Effector memory CD8-positive, alpha-beta T cell (primary cell): Measurements from ENCODE around the gene CCDC137.

Experiments used
- ATAC-seq: fragments of 150-1000 bp; cut with Tn5 transposase; replicated peaks from 2 replicates; pipeline ENCODE4 v1.10.0; 2021; ENCODE audit warnings: mild to moderate bottlenecking, moderate library complexity
- DNase-seq, 3 experiments: peaks; one replicate each; pipeline ENCODE4 v3.0.0; 2021
- H3K27ac Mint-ChIP-seq, 2 donors: one replicate each; pipeline ENCODE4 v1.8.0; 2022; ENCODE audit warnings: mild to moderate bottlenecking in 2 of 2, mixed read lengths in 2 of 2, moderate library complexity in 2 of 2
- H3K27me3 Mint-ChIP-seq, 2 donors: one replicate each; pipeline ENCODE4 v1.8.0; 2022; ENCODE audit warnings: mixed read lengths in 2 of 2
- H3K36me3 Mint-ChIP-seq: one replicate; pipeline ENCODE4 v1.8.0; 2022; ENCODE audit warnings: mild to moderate bottlenecking, moderate library complexity, mixed read lengths; ENCODE audit not compliant: insufficient read depth
- H3K4me1 Mint-ChIP-seq, 2 donors: one replicate each; pipeline ENCODE4 v1.8.0; 2022; ENCODE audit warnings: low read depth in 2 of 2, mixed read lengths in 2 of 2
- H3K4me3 Mint-ChIP-seq, 2 donors: one replicate each; pipeline ENCODE4 v1.8.0; 2022; ENCODE audit warnings: mild to moderate bottlenecking in 2 of 2, mixed read lengths in 2 of 2, moderate library complexity in 2 of 2
- H3K9me3 Mint-ChIP-seq, 2 donors: one replicate each; pipeline ENCODE4 v1.8.0; 2022; ENCODE audit warnings: mixed read lengths in 2 of 2

Gene CCDC137

DNA sequence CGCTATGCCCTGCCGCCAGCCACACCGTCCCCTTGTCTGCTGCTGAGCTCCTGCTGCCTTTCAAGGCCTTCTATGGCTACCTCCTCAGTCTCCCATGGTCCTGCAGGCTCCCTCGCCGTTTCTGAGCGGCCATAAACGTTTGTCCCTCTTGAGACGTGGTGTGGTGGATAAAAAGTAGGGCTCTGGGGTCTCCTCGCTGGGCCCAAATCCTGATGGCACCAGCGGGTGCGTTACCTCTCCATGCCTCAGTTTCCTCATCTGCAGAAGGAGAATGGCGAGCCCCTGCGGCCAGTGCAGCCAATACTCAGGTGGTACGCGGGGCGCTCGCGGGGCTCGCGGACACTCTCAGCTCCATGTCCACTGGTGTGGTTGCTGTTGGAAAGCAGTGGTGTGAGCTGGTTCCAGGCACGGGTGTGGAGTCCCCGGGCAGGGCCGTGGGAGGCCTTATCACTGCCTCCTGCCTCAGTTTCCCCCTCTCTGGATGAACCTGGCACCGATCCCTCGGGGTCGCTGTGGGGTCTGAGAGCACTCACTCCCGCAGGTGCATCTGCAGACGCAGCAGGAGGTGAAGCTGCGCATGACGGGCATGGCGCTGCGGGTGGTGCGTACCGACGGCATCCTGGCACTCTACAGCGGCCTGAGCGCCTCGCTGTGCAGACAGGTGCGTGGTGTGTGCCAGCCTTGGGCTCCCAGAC, 48.0 kb downstream of the CCDC137 start:
- H3K27ac Mint-ChIP-seq = no peak overlapping the region
- no peak for ATAC-seq

DNA sequence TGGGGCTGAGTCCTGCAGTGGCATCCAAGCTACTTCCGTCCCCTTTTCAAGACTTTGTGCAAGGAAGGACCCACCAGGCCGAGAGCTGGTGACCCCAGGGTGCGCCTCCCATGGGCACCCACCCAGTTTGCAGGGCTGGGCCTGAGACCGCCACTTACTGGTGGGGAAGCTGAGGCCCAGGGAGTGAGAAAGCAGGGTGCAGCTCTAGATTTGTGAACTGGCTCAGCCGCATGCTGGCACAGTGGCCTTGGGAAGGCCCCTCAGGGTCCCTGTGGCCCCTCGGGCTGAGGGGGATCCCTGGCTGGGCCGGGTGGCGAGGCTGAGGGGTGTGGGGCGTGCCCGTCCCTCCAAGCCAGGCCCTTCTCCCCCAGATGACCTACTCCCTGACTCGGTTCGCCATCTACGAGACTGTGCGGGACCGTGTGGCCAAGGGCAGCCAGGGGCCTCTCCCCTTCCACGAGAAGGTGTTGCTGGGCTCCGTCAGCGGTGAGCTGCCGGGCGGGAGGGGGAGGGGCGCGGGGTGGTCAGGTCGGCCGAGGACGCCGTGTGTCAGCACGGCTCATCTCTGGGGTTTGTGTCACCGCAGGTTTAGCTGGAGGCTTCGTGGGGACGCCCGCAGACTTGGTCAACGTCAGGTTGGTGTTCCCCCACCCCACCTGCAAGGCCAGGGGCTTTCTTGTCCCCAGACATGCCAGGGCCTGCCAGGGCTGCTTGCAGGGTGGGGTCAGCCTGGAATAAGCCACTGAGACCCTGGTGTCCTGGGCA, 48.8 kb downstream of the CCDC137 start:
- H3K27me3 Mint-ChIP-seq = no peaks in the 10 kb centered on the region
- H3K4me1 Mint-ChIP-seq = peaks cover 4 to 10% of the 10 kb centered on the region in 2 donors
- ATAC-seq = no peak
- H3K27ac Mint-ChIP-seq = no peak overlapping the region
- H3K9me3 Mint-ChIP-seq = no peaks in the 10 kb centered on the region
- no peak for DNase-seq
- peaks cover 10% of the 10 kb centered on the region for H3K36me3 Mint-ChIP-seq
- H3K4me3 Mint-ChIP-seq = no peak overlapping the region

More for the DNA sequence above, 48.0 kb downstream of the CCDC137 start:
- Mint-ChIP-seq H3K9me3 (no peaks in the 10 kb centered on the region), H3K4me3 (no peak overlapping the region), H3K27me3 (no peaks in the 10 kb centered on the region), H3K4me1 (peaks cover 4 to 10% of the 10 kb centered on the region in 2 donors), H3K36me3 (peaks cover 8% of the 10 kb centered on the region)
- DNase-seq = no peak

DNA sequence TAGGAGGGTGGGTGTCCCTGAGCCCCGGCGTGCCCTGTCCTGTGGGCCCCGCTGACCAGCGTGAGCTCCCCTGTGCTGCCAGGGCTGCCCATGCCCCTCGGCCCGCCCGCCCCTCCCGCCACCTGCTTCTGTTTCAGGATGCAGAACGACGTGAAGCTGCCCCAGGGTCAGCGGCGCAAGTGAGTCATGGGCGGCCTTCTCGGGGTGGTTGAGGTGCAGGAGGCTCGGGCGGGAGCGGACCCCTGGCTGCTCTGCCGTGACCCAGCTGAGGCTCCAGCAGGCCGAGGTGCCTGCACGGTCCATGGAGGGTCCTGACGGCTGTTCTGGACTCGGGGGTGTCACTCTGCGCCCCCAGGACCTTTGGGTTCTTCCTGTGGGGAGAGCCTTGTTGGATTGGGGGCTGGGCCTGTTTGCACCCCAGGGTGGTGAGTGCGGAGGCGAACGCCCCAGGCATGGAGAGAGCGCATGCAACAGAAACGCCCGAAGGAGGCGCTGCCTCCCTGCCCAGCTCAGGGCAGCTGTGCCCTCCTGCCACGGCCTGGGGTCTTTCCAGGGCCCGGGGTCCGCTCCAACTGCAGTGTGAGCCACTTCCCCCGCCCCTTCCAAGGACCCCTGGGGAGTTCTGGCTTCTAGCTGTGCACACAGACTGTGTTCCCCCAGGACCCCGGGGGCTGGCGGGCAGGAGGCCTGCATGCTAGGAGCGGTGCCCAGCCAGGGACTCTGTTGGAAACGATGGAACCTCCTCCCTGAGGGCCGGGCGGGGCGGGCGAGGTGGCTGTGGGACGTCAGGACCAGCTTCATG, 49.5 kb downstream of the CCDC137 start:
- Mint-ChIP-seq H3K27me3 (no peaks in the 10 kb centered on the region), H3K36me3 (peaks cover 10% of the 10 kb centered on the region), H3K4me1 (peaks cover 4 to 5% of the 10 kb centered on the region in 2 donors), H3K27ac (no peak overlapping the region), H3K9me3 (no peaks in the 10 kb centered on the region), H3K4me3 (no peak overlapping the region)
- no peak for DNase-seq
- no peak for ATAC-seq

DNA sequence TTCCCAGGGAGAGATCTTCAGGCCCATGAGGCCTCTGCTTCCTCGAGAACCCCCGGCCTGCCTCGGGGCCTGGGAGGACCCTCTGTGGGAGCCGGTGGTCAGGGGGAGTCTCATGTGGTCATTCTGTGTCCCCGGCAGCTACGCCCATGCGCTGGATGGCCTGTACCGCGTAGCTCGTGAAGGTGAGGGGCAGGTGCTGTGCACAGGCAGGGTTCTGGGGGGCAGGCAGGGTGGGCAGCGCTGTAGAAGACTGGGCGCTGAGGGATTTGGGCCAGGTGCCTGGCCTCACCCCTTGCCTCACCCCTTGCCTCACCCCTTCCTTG, 50.1 kb downstream of the CCDC137 start:
- no peaks in the 10 kb centered on the region for H3K9me3 Mint-ChIP-seq
- H3K27ac Mint-ChIP-seq = no peak overlapping the region
- no peaks in the 10 kb centered on the region for H3K27me3 Mint-ChIP-seq
- DNase-seq (no peak), ATAC-seq (no peak)
- peaks cover 4 to 5% of the 10 kb centered on the region in 2 donors for H3K4me1 Mint-ChIP-seq
- peaks cover 5% of the 10 kb centered on the region for H3K36me3 Mint-ChIP-seq
- no peak overlapping the region for H3K4me3 Mint-ChIP-seq

DNA sequence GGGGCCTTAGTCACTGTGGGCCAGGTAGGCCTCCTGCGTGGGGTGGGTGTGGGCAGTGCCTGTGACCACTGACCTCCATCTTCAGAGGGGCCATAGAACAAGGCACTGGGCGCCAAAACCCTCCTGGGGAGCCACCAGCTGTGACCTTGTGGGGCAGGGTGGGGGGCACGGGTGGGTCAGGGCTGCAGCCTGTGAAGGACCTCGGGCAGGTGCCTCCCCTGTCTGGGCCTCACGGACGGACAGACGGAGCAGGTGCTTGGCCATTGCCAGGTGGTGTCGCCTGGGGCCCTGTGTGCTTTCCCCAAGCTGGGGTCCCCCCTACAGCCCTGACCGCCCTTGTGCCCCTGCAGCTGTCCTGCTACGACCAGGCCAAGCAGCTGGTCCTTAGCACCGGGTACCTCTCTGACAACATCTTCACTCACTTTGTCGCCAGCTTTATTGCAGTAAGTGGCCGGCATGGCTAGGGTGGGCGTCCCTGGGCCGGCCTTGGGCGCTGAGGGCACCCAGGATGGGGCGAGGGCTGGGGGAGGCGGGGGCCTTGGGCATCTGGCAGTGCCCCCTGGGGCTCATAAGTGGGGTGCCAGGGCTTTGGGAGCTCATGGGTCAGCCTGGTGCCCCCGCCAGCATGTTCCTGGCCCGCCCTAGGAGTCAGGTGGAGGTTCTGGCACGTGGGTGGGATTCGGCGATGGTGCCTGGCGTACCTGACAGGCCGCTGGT, 50.7 kb downstream of the CCDC137 start:
- no peak overlapping the region for H3K4me3 Mint-ChIP-seq
- H3K27me3 Mint-ChIP-seq = no peaks in the 10 kb centered on the region
- DNase-seq (no peak), ATAC-seq (no peak)
- no peaks in the 10 kb centered on the region for H3K9me3 Mint-ChIP-seq
- H3K27ac Mint-ChIP-seq = no peak overlapping the region
- H3K36me3 Mint-ChIP-seq = peaks cover 4% of the 10 kb centered on the region
- peaks cover 4 to 5% of the 10 kb centered on the region in 2 donors for H3K4me1 Mint-ChIP-seq

DNA sequence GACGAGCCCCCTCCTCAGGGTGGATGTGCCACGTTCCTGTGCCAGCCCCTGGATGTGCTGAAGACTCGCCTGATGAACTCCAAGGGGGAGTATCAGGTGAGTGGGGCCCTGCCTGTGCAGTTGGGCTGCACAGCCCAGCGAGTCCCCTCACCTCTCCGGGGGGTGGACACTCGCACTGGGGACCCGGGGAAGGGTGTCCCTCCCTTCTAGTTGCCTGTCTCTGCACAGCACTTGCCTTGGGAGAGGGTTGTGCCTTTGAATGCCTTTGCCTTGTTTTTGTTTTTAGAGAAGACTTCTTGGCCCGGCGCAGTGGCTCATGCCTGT, 51.2 kb downstream of the CCDC137 start:
- DNase-seq (no peak), ATAC-seq (no peak)
- Mint-ChIP-seq H3K27ac (no peak overlapping the region), H3K4me1 (peaks cover 3% of the 10 kb centered on the region in 2 donors), H3K36me3 (peaks cover 4% of the 10 kb centered on the region), H3K9me3 (no peaks in the 10 kb centered on the region), H3K4me3 (no peak overlapping the region), H3K27me3 (no peaks in the 10 kb centered on the region)

DNA sequence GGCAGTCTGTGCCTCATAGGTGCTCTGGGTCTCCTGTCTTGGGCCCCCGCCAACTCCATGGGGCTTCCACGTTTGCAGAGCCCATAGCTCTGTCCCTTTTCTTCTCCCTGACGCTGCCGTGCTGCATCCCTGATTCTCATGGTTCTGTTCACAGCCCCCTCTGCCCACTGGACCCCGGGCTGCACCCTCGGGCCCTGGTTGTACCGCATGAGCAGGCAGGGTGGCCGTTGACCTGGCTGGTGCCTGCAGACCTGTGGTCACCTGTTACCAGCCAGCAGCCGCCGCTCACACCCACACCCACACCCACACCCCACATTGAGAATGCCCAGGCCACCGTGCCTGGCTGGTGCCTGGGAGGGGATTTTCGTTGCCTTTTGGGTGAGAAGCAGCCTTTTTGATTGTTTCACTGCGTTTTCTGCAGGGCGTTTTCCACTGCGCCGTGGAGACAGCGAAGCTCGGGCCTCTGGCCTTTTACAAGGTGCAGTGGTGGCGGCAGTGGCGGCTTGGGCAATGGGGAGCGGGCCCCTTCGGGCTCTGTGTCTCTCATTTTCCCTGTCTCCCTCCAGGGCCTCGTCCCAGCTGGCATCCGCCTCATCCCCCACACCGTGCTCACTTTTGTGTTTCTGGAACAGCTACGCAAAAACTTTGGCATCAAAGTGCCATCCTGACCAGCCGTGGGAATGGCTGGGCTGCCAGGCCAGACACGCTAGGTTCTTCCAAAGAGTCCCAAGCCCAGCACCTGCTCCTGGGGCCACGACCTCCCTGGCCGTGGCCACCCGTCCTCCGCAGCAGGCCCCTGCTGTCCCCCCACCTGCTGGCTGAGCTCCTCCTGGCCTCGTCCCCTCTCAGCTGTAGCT, 53.1 kb downstream of the CCDC137 start:
- H3K27ac Mint-ChIP-seq = no peak overlapping the region
- H3K27me3 Mint-ChIP-seq = peaks cover 0 to 11% of the 10 kb centered on the region in 2 donors
- no peak for ATAC-seq
- no peaks in the 10 kb centered on the region for H3K9me3 Mint-ChIP-seq
- no peak for DNase-seq
- no peak overlapping the region for H3K4me3 Mint-ChIP-seq
- H3K36me3 Mint-ChIP-seq = peaks cover 4% of the 10 kb centered on the region
- H3K4me1 Mint-ChIP-seq = no peaks in the 10 kb centered on the region

DNA sequence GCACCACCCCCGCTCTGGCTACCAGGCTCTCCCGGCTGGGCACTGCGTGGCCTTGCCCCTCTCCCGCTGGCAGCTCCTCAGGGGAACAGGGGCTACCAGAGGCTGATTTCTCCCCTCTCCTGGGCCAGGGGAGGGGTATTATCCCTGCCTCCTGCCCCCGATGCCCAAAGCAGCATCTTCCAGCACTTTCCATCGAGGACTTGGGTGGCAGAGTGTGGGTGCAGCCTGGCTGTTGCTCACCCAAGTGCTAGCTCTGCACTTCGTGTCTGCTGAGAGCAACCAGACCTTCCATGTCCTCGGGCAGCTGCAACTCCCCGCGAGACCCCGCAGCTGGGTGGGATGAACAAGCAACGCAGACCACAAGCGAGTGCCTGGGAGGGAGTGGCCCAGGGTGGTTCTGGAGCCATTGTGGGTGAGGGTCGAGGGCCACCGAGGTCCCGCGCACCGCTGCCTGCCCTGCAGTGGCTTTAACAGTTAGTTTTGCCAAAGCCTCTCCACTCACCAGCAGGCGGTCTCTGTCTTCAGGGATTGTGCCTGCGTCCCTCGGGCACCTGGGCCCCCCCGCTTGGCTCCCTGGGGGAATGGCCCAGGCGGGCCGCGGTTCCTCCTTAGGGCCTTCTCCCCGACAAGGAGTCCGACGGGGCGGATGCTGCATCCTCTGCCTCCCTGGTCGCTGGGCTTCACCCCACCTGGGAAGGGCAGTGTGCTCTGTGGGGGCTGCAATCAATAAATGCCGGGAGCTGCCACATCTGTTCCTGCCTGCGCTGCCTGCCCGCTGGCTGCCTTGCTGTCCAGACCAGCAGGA, 53.9 kb downstream of the CCDC137 start:
- H3K27ac Mint-ChIP-seq = no peak overlapping the region
- peaks cover 4% of the 10 kb centered on the region for H3K36me3 Mint-ChIP-seq
- ATAC-seq = no peak
- no peaks in the 10 kb centered on the region for H3K4me1 Mint-ChIP-seq
- no peaks in the 10 kb centered on the region for H3K9me3 Mint-ChIP-seq
- no peak for DNase-seq
- H3K27me3 Mint-ChIP-seq = peaks cover 0 to 11% of the 10 kb centered on the region in 2 donors
- no peak overlapping the region for H3K4me3 Mint-ChIP-seq

DNA sequence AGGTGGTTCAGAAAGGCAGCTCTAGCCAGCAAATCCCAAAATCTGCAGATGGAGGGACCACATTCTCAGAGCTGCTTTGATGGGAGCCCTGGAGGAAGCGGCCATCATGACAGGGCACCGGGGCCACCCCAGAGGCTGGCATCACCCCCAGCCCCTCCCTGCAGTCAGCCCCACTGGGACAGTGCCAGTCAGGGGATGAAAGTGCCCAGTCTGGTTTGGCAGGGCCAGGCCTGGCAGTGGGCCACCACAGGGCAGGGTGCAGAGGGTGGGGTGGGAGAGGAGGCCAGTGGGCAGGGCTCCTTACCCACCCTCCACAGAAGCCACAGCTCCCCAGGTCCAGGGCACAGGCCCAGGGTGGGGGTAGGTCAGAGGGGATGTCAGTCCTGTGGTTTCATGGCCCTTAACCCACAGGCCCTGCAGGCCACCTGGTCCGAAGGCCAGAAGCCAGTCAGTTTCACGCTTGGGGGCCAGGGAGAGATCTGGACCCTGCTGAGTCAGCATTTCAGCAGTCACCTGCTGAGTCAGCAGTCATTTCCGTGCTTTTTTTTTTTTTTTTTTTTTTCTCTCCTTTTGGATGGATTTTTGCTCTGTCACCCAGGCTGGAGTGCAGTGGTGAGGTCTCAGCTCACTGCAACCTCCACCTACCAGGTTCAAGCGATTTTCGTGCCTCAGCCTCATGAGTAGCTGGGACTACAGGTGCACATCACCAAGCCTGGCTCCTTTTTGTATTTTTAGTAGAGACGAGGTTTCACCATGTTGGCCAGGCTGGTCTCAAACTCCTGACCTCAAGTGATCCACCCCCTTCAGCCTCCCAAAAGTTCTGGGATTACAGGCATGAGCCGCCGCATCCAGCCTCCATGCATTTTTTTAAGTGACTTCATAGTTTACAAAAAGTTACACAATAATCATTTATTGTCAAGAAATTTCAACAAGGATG, 55.9 kb downstream of the CCDC137 start:
- Mint-ChIP-seq H3K27me3 (peaks cover 0 to 11% of the 10 kb centered on the region in 2 donors), H3K36me3 (peaks cover 4% of the 10 kb centered on the region), H3K27ac (no peak overlapping the region), H3K9me3 (no peaks in the 10 kb centered on the region), H3K4me1 (no peaks in the 10 kb centered on the region), H3K4me3 (no peak overlapping the region)
- DNase-seq (no peak), ATAC-seq (no peak)
